ENCODE results near the gene CPNE1.

CPNE1 gene

DNA sequence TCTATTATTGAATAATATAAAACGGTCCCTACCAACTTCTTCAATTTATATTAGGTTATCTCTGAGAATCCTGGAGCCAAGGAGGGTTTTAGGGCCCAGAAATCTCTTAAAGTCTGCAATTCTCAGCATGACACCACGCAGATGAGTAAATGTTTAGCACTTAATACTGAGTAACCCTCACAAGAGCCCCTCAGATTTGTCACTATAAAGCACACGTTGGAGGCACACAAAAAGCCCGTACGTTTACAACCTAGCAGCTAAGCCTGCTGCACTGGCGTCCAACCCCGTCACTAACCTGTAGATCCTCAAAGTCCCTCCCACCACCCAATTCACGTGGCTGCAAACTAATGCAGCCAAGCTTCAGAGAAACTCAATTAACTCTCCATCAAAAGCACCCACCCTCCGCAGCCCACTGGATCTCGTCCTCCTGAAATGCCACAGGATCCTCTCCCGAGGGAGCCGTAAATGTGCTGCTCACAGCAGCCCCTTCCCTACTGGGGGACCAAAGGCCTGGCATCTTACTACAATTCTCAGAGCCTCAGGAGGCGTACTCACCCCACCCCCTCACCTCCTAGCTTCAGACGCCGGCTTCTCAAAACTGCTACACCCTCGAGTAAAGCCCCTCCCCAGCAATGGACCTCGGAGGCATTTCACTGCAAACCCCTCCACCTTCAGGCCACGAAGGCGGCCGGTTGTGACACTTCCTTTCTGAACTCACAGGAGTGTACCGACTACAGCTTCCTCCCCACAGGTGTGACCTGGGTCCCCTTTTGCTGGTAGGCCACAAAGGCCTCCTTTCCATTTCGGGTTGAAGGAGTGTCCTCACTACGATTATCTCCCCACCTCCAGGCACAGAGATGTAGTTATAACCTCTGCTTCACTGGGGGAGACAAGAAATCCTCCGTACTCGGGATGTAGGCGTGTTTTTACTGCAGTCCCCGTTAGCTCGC is 909 bp downstream of the CPNE1 start:
- Histone ChIP-seq H3K4me3 (ENCODE audit: low read length) (peak overlapping the region; percentile 96), H3K4me1 (ENCODE audit: control insufficient read depth, insufficient read depth, low read length) (peaks cover 30% of the 10 kb centered on the region), H3K9ac (ENCODE audit: low read length) (peak overlapping the region; percentile 98), H3K27me3 (replicated peaks; ENCODE audit: control insufficient read depth, insufficient read depth, low read length) (no peaks in the 10 kb centered on the region), H3K9me3 (ENCODE audit: control insufficient read depth, low read length) (no peaks in the 10 kb centered on the region), H3K36me3 (ENCODE audit: control insufficient read depth, insufficient read depth, low read length, severe bottlenecking) (peaks cover 9% of the 10 kb centered on the region)
- DNase-seq (ENCODE audit: low read depth): peak; percentile 53

DNA sequence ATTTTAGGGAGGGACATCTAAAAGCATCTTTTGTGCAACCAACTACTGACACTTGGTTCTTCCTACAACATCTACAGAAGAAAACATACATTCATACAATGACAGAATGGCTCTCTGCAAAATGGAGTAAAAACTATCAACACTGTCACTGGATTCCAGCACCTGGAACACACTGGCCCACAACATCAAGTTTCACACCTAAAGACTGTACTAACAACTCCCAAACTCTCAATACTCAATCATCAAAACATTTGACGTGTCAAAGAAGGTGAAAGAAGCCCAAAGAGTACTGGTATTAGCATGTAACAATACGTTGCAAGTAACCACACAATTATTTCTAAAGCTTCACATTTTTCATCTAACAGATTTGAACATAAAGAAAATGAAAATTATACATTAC is 2.1 kb downstream of the CPNE1 start:
- Histone ChIP-seq H3K9ac (ENCODE audit: low read length) (no peak overlapping the region), H3K4me1 (ENCODE audit: control insufficient read depth, insufficient read depth, low read length) (peaks cover 30% of the 10 kb centered on the region), H3K27me3 (replicated peaks; ENCODE audit: control insufficient read depth, insufficient read depth, low read length) (no peaks in the 10 kb centered on the region), H3K36me3 (ENCODE audit: control insufficient read depth, insufficient read depth, low read length, severe bottlenecking) (no peaks in the 10 kb centered on the region), H3K9me3 (ENCODE audit: control insufficient read depth, low read length) (no peaks in the 10 kb centered on the region), H3K4me3 (ENCODE audit: low read length) (peak overlapping the region; percentile 96)
- DNase-seq (ENCODE audit: low read depth): no peak

DNA sequence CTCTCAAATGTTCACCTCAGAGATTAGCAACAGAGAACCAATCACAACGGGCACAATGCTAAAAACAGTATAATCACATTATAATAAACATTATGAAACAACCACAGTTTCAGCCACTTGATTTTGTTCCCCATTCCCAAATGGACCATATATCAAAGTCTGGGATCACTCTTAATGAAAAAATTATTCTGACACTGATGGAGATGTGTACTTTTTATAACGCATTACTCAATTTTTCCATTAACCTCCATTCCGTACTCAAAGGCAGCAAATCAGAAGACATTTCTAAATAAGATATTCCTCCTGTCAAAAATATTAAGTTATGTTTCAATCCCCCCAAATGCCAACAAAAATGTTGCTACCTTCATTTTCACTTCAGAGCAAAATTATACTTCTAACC is 2.8 kb downstream of the CPNE1 start:
- H3K4me3 ChIP-seq (ENCODE audit: low read length): peak overlapping the region; percentile 96
- no peaks in the 10 kb centered on the region for H3K36me3 ChIP-seq (ENCODE audit: control insufficient read depth, insufficient read depth, low read length, severe bottlenecking)
- H3K27me3 ChIP-seq (replicated peaks; ENCODE audit: control insufficient read depth, insufficient read depth, low read length): no peaks in the 10 kb centered on the region
- H3K9ac ChIP-seq (ENCODE audit: low read length): no peak overlapping the region
- no peak for DNase-seq (ENCODE audit: low read depth)
- H3K9me3 ChIP-seq (ENCODE audit: control insufficient read depth, low read length): no peaks in the 10 kb centered on the region
- H3K4me1 ChIP-seq (ENCODE audit: control insufficient read depth, insufficient read depth, low read length): peaks cover 30% of the 10 kb centered on the region

DNA sequence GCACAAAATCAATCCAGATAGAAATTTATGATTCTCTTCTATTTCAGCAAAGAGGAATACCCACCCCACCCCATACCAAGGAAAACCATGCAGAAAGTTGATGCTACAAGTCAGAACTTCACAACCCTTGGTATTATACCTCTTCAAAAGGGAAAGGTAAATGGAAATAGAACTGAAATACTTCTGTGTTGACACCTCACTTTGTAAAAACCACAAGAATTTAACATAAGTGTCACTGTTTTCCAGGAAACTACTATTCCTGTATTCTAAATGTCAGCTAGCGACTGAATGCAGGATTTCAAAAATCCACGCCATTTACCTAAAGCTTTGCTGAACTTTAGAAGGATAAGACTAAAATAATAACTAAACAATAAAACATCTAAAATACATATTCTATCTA is 3.6 kb downstream of the CPNE1 start:
- Histone ChIP-seq H3K4me3 (ENCODE audit: low read length) (peak overlapping the region; percentile 96), H3K27me3 (replicated peaks; ENCODE audit: control insufficient read depth, insufficient read depth, low read length) (no peaks in the 10 kb centered on the region), H3K9me3 (ENCODE audit: control insufficient read depth, low read length) (no peaks in the 10 kb centered on the region), H3K4me1 (ENCODE audit: control insufficient read depth, insufficient read depth, low read length) (peaks cover 30% of the 10 kb centered on the region), H3K9ac (ENCODE audit: low read length) (peak overlapping the region; percentile 6), H3K36me3 (ENCODE audit: control insufficient read depth, insufficient read depth, low read length, severe bottlenecking) (no peaks in the 10 kb centered on the region)
- no peak for DNase-seq (ENCODE audit: low read depth)

DNA sequence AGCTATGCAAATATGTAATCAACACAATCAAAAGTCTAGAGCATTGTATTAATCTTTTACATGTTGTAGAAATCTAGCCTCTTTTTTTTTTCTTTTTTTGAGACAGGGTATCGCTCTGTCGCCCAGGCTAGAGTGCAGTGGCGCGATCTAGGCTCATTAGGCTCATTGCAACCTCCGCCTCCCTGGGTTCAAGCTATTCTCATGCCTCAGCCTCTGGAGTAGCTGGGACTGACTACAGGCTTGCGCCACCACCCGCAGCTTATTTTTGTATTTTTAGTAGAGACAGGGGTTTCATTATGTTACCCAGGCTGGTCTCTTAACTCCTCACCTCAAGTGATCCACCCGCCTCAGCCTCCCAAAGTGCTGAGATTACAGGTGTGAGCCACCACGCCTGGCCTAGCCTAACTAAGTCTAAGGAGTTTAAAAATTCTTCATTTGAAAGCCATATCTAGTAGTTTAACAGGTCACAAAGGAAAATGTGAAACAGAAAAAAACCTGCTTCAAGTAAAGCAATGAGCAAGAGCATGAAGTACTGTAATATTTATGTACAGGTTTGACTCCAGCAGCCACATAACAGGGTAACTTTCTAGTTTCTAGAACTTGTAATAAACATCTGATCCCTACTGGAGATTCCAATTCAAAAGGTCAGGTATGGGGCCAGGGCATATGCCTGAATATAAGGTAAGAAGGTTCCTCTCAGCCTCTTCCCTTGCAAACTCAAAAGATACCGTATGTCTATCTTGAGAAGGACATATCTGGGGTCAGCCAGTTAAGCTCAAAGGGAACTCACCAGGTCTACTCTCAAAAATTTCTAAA is 4.4 kb downstream of the CPNE1 start:
- Histone ChIP-seq H3K9me3 (ENCODE audit: control insufficient read depth, low read length) (no peaks in the 10 kb centered on the region), H3K9ac (ENCODE audit: low read length) (no peak overlapping the region), H3K4me3 (ENCODE audit: low read length) (peak overlapping the region; percentile 96), H3K27me3 (replicated peaks; ENCODE audit: control insufficient read depth, insufficient read depth, low read length) (no peaks in the 10 kb centered on the region), H3K4me1 (ENCODE audit: control insufficient read depth, insufficient read depth, low read length) (peaks cover 30% of the 10 kb centered on the region), H3K36me3 (ENCODE audit: control insufficient read depth, insufficient read depth, low read length, severe bottlenecking) (no peaks in the 10 kb centered on the region)
- no peak for DNase-seq (ENCODE audit: low read depth)

DNA sequence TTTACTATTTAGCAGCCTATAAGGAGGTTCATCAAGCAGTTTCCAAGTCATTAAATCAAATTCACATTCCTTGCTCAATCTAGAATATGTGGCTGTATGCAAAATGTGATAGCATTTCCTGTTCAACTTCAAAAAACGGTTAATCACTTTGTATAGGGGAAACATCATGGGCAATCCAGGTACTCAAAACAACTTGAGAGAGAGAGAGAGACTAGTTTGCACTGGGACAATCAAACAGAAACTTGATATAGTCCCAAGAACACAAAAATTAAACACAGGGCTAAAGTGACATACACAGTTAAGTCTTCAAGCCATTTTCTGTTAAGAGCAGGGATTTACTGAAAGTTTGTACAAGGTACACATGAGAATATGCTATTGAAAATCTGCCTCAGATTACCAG is 7.4 kb downstream of the CPNE1 start:
- H3K4me1 ChIP-seq (ENCODE audit: control insufficient read depth, insufficient read depth, low read length): peaks cover 18% of the 10 kb centered on the region
- no peaks in the 10 kb centered on the region for H3K9me3 ChIP-seq (ENCODE audit: control insufficient read depth, low read length)
- H3K4me3 ChIP-seq (ENCODE audit: low read length): no peak overlapping the region
- no peak for DNase-seq (ENCODE audit: low read depth)
- no peak overlapping the region for H3K9ac ChIP-seq (ENCODE audit: low read length)
- H3K27me3 ChIP-seq (replicated peaks; ENCODE audit: control insufficient read depth, insufficient read depth, low read length): no peaks in the 10 kb centered on the region
- peaks cover 28% of the 10 kb centered on the region for H3K36me3 ChIP-seq (ENCODE audit: control insufficient read depth, insufficient read depth, low read length, severe bottlenecking)

DNA sequence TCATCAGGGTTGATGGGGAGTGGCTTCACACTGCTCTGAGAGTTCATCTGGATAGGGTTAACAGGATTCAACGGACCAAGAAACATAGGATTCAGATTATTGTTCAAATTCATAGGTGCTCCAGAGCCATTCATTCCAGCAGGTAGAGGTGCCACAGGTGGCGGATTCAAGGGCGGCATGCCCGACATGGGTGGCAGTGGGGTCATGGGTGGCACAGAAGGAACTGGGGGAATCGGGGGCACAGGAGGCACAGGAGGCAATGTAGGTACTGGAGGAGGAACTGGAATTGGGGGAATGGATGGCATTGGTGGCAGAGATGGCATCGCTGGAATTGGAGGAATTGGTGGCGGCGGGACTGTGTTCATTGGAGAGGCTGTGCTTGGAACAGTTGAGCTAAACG is 10.3 kb downstream of the CPNE1 start:
- no peak for DNase-seq (ENCODE audit: low read depth)
- H3K36me3 ChIP-seq (ENCODE audit: control insufficient read depth, insufficient read depth, low read length, severe bottlenecking): peaks cover 35% of the 10 kb centered on the region

DNA sequence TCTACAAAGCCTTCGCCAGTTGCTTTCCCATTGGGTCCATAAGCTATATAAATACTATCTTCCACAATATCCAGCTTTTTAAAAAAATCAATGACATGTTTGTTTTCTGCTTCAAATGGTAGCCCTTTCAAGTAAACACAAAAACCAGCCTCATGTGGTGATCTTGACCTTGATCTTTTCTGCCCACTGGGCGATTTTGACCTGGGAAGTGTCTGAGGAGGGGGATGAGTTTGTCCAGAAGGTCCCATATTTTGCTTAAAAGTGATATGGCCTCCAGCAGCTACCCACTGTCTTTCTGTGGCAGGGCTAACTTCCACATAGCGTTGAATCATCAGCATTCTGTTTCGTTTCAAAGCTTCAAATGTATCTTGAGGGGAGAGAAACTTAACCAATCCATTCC is 10.8 kb downstream of the CPNE1 start:
- H3K9ac ChIP-seq (ENCODE audit: low read length): no peak overlapping the region
- peaks cover 35% of the 10 kb centered on the region for H3K36me3 ChIP-seq (ENCODE audit: control insufficient read depth, insufficient read depth, low read length, severe bottlenecking)
- peaks cover 7% of the 10 kb centered on the region for H3K4me1 ChIP-seq (ENCODE audit: control insufficient read depth, insufficient read depth, low read length)
- no peaks in the 10 kb centered on the region for H3K9me3 ChIP-seq (ENCODE audit: control insufficient read depth, low read length)
- no peak overlapping the region for H3K4me3 ChIP-seq (ENCODE audit: low read length)
- no peaks in the 10 kb centered on the region for H3K27me3 ChIP-seq (replicated peaks; ENCODE audit: control insufficient read depth, insufficient read depth, low read length)
- no peak for DNase-seq (ENCODE audit: low read depth)

More for the DNA sequence above, 10.3 kb downstream of the CPNE1 start:
- no peaks in the 10 kb centered on the region for H3K27me3 ChIP-seq (replicated peaks; ENCODE audit: control insufficient read depth, insufficient read depth, low read length)
- no peak overlapping the region for H3K4me3 ChIP-seq (ENCODE audit: low read length)
- H3K9ac ChIP-seq (ENCODE audit: low read length): no peak overlapping the region
- H3K9me3 ChIP-seq (ENCODE audit: control insufficient read depth, low read length): no peaks in the 10 kb centered on the region
- peaks cover 2% of the 10 kb centered on the region for H3K4me1 ChIP-seq (ENCODE audit: control insufficient read depth, insufficient read depth, low read length)

DNA sequence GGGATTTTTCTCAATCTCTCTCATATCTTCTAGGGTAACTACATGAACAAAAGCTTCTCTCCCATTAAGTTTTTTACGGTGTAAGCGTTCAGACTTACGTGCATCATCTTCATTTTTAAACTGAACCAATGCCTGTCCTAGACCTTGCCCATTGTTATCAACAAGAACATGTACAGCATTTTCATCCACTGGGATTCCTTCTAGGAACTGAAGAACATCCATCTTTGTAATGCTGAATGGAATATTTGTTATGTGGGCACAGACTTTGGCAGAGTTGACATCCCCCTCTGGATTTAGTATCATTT is 11.3 kb downstream of the CPNE1 start:
- peaks cover 35% of the 10 kb centered on the region for H3K36me3 ChIP-seq (ENCODE audit: control insufficient read depth, insufficient read depth, low read length, severe bottlenecking)

DNA sequence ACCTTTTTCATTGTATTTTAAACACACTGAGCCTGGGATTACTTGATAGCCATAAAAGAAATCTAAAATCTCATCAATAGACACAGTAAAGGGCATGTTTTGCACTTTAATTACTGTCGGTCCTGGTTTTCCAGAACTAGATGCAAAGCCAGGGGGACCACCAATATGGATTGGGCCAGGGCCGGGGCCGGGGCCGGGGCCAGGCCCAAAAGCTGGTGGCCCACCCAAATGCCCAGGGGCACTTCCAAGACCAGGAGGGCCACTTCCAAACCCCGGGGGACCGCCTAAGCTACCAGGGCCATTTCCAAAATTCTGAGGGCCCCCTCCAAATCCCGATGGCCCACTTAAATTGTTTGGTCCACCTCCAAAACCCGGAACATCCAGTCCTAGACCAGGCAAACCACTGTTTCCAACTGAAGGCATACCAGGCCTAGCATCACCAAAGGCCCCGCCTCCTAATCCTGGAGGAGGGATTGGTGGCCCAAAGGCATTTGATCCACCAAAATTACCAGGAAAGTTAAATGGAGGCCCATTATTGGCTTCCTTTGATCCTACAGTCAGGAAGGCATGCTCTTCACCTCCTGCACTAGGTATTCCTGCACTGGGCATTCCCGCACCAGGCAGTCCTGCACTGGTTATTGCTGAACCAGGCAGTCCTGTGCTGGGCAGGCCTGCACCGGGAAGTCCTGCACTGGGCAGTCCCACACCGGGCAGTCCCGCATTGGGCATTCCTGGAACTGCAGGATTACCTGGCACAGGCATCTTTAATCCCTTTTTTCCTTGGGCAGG is 11.9 kb downstream of the CPNE1 start:
- Histone ChIP-seq H3K36me3 (ENCODE audit: control insufficient read depth, insufficient read depth, low read length, severe bottlenecking) (peaks cover 35% of the 10 kb centered on the region), H3K4me1 (ENCODE audit: control insufficient read depth, insufficient read depth, low read length) (peaks cover 10% of the 10 kb centered on the region), H3K4me3 (ENCODE audit: low read length) (no peak overlapping the region), H3K9ac (ENCODE audit: low read length) (no peak overlapping the region), H3K27me3 (replicated peaks; ENCODE audit: control insufficient read depth, insufficient read depth, low read length) (no peaks in the 10 kb centered on the region), H3K9me3 (ENCODE audit: control insufficient read depth, low read length) (no peaks in the 10 kb centered on the region)
- DNase-seq (ENCODE audit: low read depth): no peak

More for the DNA sequence above, 11.3 kb downstream of the CPNE1 start:
- Histone ChIP-seq H3K27me3 (replicated peaks; ENCODE audit: control insufficient read depth, insufficient read depth, low read length) (no peaks in the 10 kb centered on the region), H3K9me3 (ENCODE audit: control insufficient read depth, low read length) (no peaks in the 10 kb centered on the region), H3K4me3 (ENCODE audit: low read length) (no peak overlapping the region), H3K4me1 (ENCODE audit: control insufficient read depth, insufficient read depth, low read length) (peaks cover 10% of the 10 kb centered on the region), H3K9ac (ENCODE audit: low read length) (no peak overlapping the region)
- DNase-seq (ENCODE audit: low read depth): no peak

DNA sequence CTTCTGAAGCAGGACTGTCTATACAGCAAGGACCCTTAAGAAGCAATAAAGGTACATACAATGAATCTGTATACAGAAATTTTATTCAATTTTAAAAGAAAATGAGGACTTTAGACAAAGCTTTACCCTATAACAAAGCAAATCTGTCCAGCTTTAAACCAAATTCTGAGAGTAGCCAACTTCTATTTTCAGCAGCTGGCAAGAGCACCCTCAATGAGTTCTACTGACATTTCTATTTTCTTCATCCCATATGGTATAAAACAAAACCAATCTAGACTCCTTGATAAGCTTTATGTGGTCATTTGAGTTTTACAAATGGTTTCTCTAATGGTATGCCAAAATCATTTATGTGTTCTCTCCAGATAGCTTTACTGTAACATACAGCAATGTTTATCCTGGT is 12.7 kb downstream of the CPNE1 start:
- no peak for DNase-seq (ENCODE audit: low read depth)
- no peaks in the 10 kb centered on the region for H3K27me3 ChIP-seq (replicated peaks; ENCODE audit: control insufficient read depth, insufficient read depth, low read length)
- no peak overlapping the region for H3K4me3 ChIP-seq (ENCODE audit: low read length)
- peaks cover 35% of the 10 kb centered on the region for H3K36me3 ChIP-seq (ENCODE audit: control insufficient read depth, insufficient read depth, low read length, severe bottlenecking)
- H3K4me1 ChIP-seq (ENCODE audit: control insufficient read depth, insufficient read depth, low read length): peaks cover 10% of the 10 kb centered on the region
- no peak overlapping the region for H3K9ac ChIP-seq (ENCODE audit: low read length)
- H3K9me3 ChIP-seq (ENCODE audit: control insufficient read depth, low read length): no peaks in the 10 kb centered on the region

Data from adipocyte (in vitro differentiated cells).